ENCODE results near the gene UBAC2. TPM values are rescaled to one million over a fixed set of nuclear protein-coding genes. Genes with fewer than 3 reads are reported as not detected.

The UBAC2 gene
- total RNA-seq, 1 experiment from 2014 or later = 41.0 TPM

DNA sequence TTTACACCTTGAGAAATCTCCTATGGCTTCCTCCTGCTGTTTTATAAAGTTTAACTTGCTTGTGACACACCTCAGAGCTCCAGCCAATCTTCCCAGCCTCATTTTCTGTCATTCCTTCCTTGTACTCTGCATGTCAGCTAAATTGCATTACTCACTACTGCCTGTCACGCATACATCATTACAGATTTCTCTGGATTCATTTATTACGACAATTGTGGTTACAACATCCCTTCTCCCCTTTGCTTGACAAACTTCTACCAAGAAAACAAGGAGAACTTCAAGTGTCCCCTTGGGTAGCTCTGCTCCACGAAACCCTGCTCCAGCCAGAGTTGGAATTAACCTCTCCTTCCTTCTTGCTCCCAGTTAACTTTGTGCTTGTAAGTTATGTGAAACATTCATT, 79.5 kb downstream of the UBAC2 start:
- H3K27me3 Mint-ChIP-seq (ENCODE audit: unreplicated experiment) = no peaks in the 10 kb centered on the region
- no peak overlapping the region for H3K4me3 Mint-ChIP-seq (ENCODE audit: low read depth, unreplicated experiment)
- H3K27ac Mint-ChIP-seq (ENCODE audit: unreplicated experiment) = peak overlapping the region; percentile 25
- H3K9me3 Mint-ChIP-seq (ENCODE audit: low read depth, unreplicated experiment) = no peaks in the 10 kb centered on the region
- TF ChIP-seq CTCF (IDR thresholded peaks at IDR 0.05; ENCODE audit: unreplicated experiment) = no peak
- no peak for DNase-seq
- peaks cover 5% of the 10 kb centered on the region for H3K36me3 Mint-ChIP-seq (ENCODE audit: insufficient read depth, unreplicated experiment)
- BruUV-seq (replicated peaks) = no TSS peak
- H3K4me1 Mint-ChIP-seq (ENCODE audit: low read depth, unreplicated experiment) = peaks cover 12% of the 10 kb centered on the region
- CTCF ChIA-PET = interaction anchor here (1.3 kb wide), 1 partner anchor 11 kb away, joined by 4 read pairs; no protein-coding TSS in a partner anchor
- intact Hi-C loops (cut with micrococcal nuclease; ENCODE audit: unreplicated experiment) = no loop called here

DNA sequence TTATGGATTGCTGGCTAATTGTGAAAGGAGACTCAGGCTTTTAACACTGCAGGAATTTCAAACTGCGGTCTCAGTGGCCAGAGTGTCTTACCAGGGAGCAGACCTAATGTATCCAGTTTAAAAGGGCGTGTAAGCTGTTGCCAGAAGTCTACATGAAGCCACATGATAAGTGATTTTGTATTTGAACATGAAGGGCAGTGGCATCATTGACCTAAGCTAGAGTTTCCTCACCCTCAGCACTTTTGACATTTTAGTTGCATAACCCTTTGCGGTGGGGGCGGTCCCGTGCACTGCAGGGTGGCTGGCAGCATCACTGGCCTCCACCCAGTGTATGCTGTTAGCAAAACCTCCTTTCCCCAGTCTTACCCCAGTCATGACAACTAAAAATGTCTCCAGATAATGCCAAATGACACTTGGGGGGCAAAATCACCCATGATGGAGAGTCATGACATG, 81.2 kb downstream of the UBAC2 start:
- no peaks in the 10 kb centered on the region for H3K27me3 Mint-ChIP-seq (ENCODE audit: unreplicated experiment)
- TF ChIP-seq CTCF (IDR thresholded peaks at IDR 0.05; ENCODE audit: unreplicated experiment) = no peak
- intact Hi-C loops (cut with micrococcal nuclease; ENCODE audit: unreplicated experiment) = no loop called here
- CTCF ChIA-PET = no interaction called here
- H3K27ac Mint-ChIP-seq (ENCODE audit: unreplicated experiment) = no peak overlapping the region
- no peak for DNase-seq
- H3K9me3 Mint-ChIP-seq (ENCODE audit: low read depth, unreplicated experiment) = no peaks in the 10 kb centered on the region
- H3K4me1 Mint-ChIP-seq (ENCODE audit: low read depth, unreplicated experiment) = peaks cover 12% of the 10 kb centered on the region
- no TSS peak for BruUV-seq (replicated peaks)
- H3K4me3 Mint-ChIP-seq (ENCODE audit: low read depth, unreplicated experiment) = no peak overlapping the region
- no peaks in the 10 kb centered on the region for H3K36me3 Mint-ChIP-seq (ENCODE audit: insufficient read depth, unreplicated experiment)

DNA sequence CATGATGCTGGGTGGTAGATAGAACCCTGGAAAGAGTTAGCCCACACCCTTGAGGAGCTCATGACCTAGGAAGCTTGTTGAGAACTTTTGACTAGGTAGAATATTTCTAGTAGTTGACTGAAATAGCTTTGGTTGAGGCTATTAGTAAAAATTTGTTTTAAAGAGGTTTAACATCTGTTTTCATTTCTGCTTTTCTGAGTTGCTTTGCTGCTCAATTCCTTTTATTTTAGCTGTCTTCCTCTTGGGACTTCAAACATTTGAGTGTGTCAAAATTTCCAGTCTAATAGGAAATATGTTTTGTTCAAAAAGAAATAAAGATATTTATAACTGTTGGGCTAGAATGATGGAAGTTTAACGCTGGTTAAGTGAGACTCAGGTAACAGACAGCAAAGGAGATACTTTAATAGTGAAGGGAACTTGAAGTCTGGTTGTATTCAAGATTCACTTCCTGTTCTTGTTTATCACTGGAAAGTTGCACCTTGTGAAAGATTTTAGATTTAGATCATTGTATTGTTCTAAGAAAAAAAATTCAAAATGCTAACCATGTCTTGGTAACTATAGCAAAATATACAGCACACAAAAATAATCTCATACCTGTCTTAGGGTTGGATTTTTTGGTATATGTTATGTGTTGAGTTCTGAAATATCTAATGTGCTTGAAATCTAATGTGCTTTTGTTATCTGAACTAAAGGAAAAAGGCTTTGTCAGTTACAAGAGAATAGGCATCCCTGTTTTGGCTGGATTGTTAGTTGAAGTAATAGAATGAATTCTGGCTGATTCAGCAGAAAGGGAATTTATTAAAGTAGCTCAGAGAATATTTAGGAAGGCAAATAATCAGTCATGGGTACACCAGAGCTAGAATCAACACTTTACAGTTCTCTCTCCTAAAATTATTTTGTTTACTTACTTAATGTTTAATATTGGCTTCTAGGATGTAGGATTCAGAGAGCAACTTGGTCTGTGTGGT, 81.9 kb downstream of the UBAC2 start:
- TF ChIP-seq CTCF (IDR thresholded peaks at IDR 0.05; ENCODE audit: unreplicated experiment) = no peak
- Mint-ChIP-seq H3K4me1 (ENCODE audit: low read depth, unreplicated experiment) (peaks cover 12% of the 10 kb centered on the region), H3K27ac (ENCODE audit: unreplicated experiment) (no peak overlapping the region), H3K27me3 (ENCODE audit: unreplicated experiment) (no peaks in the 10 kb centered on the region), H3K9me3 (ENCODE audit: low read depth, unreplicated experiment) (no peaks in the 10 kb centered on the region), H3K36me3 (ENCODE audit: insufficient read depth, unreplicated experiment) (no peaks in the 10 kb centered on the region), H3K4me3 (ENCODE audit: low read depth, unreplicated experiment) (no peak overlapping the region)
- BruUV-seq (replicated peaks) = no TSS peak
- no peak for DNase-seq
- intact Hi-C loops (cut with micrococcal nuclease; ENCODE audit: unreplicated experiment) = no loop called here
- CTCF ChIA-PET = interaction anchor here (0.7 kb wide), 1 partner anchor 82 kb away, joined by 4 read pairs; the partner anchor contains the start of gene UBAC2

DNA sequence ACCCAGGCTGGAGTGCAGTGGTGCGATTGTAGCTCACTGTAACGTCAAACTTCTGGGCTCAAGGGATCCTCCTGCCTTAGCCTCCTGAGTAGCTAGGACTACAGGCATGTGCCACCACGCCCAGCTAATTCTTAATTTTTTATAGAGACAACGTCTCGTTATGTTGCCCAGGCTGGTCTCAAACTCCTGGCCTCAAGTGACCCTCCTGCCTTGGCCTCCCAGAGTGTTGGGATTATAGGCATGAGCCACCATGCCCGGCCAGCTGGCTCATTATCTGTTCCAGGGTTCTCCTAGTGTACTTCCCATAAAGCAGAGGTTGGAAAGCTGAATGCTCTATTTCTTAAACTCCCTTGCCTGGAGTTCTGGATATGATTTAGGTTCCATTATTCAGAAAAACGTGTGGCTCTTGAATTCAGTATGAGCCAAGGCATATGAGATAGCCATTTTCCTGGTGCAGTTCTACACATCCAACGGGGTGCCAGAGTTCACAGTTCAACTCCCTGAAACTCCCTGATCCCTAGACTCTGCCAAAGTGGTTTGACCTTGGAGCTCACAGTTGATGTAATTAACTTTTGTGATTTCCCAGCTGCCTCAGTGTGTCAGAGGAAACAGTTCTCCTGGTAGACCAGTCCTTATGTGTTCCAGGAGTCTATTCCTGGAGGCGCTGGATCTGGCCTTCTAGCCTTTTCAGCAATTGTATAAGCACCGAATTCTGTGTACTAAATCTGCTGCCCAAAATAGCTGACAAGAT, 85.0 kb downstream of the UBAC2 start:
- CTCF ChIA-PET = interaction anchor here (0.5 kb wide), 1 partner anchor 109 kb away, joined by 5 read pairs; no protein-coding TSS in a partner anchor
- Mint-ChIP-seq H3K9me3 (ENCODE audit: low read depth, unreplicated experiment) (no peaks in the 10 kb centered on the region), H3K36me3 (ENCODE audit: insufficient read depth, unreplicated experiment) (no peaks in the 10 kb centered on the region), H3K4me3 (ENCODE audit: low read depth, unreplicated experiment) (no peak overlapping the region), H3K27ac (ENCODE audit: unreplicated experiment) (no peak overlapping the region), H3K4me1 (ENCODE audit: low read depth, unreplicated experiment) (no peaks in the 10 kb centered on the region), H3K27me3 (ENCODE audit: unreplicated experiment) (no peaks in the 10 kb centered on the region)
- no peak for DNase-seq
- no TSS peak for BruUV-seq (replicated peaks)
- intact Hi-C loops (cut with micrococcal nuclease; ENCODE audit: unreplicated experiment) = no loop called here
- TF ChIP-seq CTCF (IDR thresholded peaks at IDR 0.05; ENCODE audit: unreplicated experiment) = no peak
